MCF 10A (cell line): ENCODE measurements around the gene DSCAML1. TPM values are rescaled to one million over a fixed set of nuclear protein-coding genes. Genes with fewer than 3 reads are reported as not detected.

Experiments used
- BruUV-seq: library from RNA; stranded (reverse); fragments of 400-500 nt; replicated peaks from 2 replicates; lab custom pipeline; 2021; lab: Mats Ljungman, UMichigan
- CTCF ChIA-PET: fragments of 300-600 bp; sonication (Branson Sonifier 250); formaldehyde crosslinking; extraction: SDS; loops from one replicate; lab custom pipeline; 2021; ENCODE audit warnings: antibody characterized with exemption, inconsistent platforms; lab: Yijun Ruan, JAX
- POLR2A ChIA-PET: fragments of 300-600, 350-650 bp; sonication (Branson Sonifier 250); formaldehyde crosslinking; extraction: SDS; loops from one replicate; lab custom pipeline; 2020; ENCODE audit warnings: antibody characterized with exemption, inconsistent platforms; lab: Yijun Ruan, JAX
- DNase-seq: peaks from one replicate; pipeline ENCODE4 v3.0.0-alpha.2; 2018; ENCODE audit not compliant: unreplicated experiment
- H3K27ac Mint-ChIP-seq: one replicate; pipeline ENCODE4 v1.8.0; 2022; ENCODE audit warnings: mild to moderate bottlenecking, low read depth, mixed read lengths; ENCODE audit not compliant: unreplicated experiment
- H3K27me3 Mint-ChIP-seq: one replicate; pipeline ENCODE4 v1.8.0; 2022; ENCODE audit warnings: mixed read lengths; ENCODE audit not compliant: insufficient read depth, unreplicated experiment
- H3K36me3 Mint-ChIP-seq: one replicate; pipeline ENCODE4 v1.8.0; 2022; ENCODE audit warnings: mild to moderate bottlenecking, moderate library complexity, mixed read lengths; ENCODE audit not compliant: insufficient read depth, unreplicated experiment
- H3K4me1 Mint-ChIP-seq: one replicate; pipeline ENCODE4 v1.8.0; 2022; ENCODE audit warnings: mixed read lengths; ENCODE audit not compliant: insufficient read depth, unreplicated experiment
- H3K4me3 Mint-ChIP-seq: one replicate; pipeline ENCODE4 v1.8.0; 2022; ENCODE audit warnings: mild to moderate bottlenecking, moderate library complexity, mixed read lengths; ENCODE audit not compliant: unreplicated experiment
- H3K9me3 Mint-ChIP-seq: one replicate; pipeline ENCODE4 v1.8.0; 2022; ENCODE audit warnings: mixed read lengths; ENCODE audit not compliant: unreplicated experiment
- CTCF ChIP-seq: fragments of 200-600 bp; IDR thresholded peaks from one replicate; pipeline ENCODE4 v1.8.0; 2022; ENCODE audit warnings: antibody characterized with exemption, mild to moderate bottlenecking; ENCODE audit not compliant: unreplicated experiment
- intact Hi-C: fragments of 100-400 bp; cut with micrococcal nuclease; formaldehyde crosslinking; loops from 2 replicates; pipeline ENCODE4 v1.14.1; 2022
- total RNA-seq: library from RNA; stranded (reverse); gene quantifications from 2 replicates; pipeline ENCODE4 v1.2.3, GENCODE V29; 2022

DSCAML1 gene
- total RNA-seq, 1 experiment from 2014 or later: not detected

GRCh38 chr11:117385906-117386305 lies 411.1 kb downstream of the DSCAML1 start:
- no peak for DNase-seq
- H3K27ac Mint-ChIP-seq: no peak overlapping the region
- H3K4me3 Mint-ChIP-seq: no peak overlapping the region
- no TSS peak for BruUV-seq
- CTCF ChIA-PET: interaction anchor here (1.1 to 2.1 kb wide), 2 partner anchors 40 to 422 kb away, joined by 3 to 6 read pairs; no protein-coding TSS in a partner anchor
- POLR2A ChIA-PET: no interaction called here
- no peaks in the 10 kb centered on the region for H3K9me3 Mint-ChIP-seq
- H3K4me1 Mint-ChIP-seq: peaks cover 11% of the 10 kb centered on the region
- H3K27me3 Mint-ChIP-seq: no peaks in the 10 kb centered on the region
- intact Hi-C loops: loop anchor here (10.0 kb wide), 1 partner anchor 151 kb away; the partner anchor contains the start of genes PCSK7 and RNF214
- peaks cover 66% of the 10 kb centered on the region for H3K36me3 Mint-ChIP-seq
- no peak for TF ChIP-seq CTCF

- DNase-seq: no peak
- no TSS peak for BruUV-seq
- Mint-ChIP-seq H3K4me3 (no peak overlapping the region), H3K9me3 (no peaks in the 10 kb centered on the region), H3K36me3 (peaks cover 62% of the 10 kb centered on the region), H3K27me3 (no peaks in the 10 kb centered on the region), H3K27ac (no peak overlapping the region), H3K4me1 (peaks cover 11% of the 10 kb centered on the region)
- POLR2A ChIA-PET: no interaction called here
- CTCF ChIA-PET: interaction anchor here (2.1 kb wide), 1 partner anchor 422 kb away, joined by 6 read pairs; no protein-coding TSS in a partner anchor
- intact Hi-C loops: loop anchor here (10.0 kb wide), 1 partner anchor 151 kb away; the partner anchor contains the start of genes PCSK7 and RNF214
- TF ChIP-seq CTCF: no peak
Measured at GRCh38 chr11:117385471-117385870, 411.5 kb downstream of the DSCAML1 start.

GRCh38 chr11:117384045-117384444 lies 413.0 kb downstream of the DSCAML1 start:
- BruUV-seq: no TSS peak
- H3K9me3 Mint-ChIP-seq: no peaks in the 10 kb centered on the region
- peaks cover 5% of the 10 kb centered on the region for H3K4me1 Mint-ChIP-seq
- peak; percentile 49 for DNase-seq
- TF ChIP-seq CTCF: no peak
- H3K36me3 Mint-ChIP-seq: peaks cover 47% of the 10 kb centered on the region
- no peak overlapping the region for H3K4me3 Mint-ChIP-seq
- no peak overlapping the region for H3K27ac Mint-ChIP-seq
- intact Hi-C loops: loop anchor here (10.0 kb wide), 1 partner anchor 149 kb away; the partner anchor contains the start of genes PCSK7 and RNF214
- CTCF ChIA-PET: interaction anchor here (1.2 to 1.3 kb wide), 2 partner anchors 9 to 12 kb away, joined by 3 read pairs; no protein-coding TSS in a partner anchor
- H3K27me3 Mint-ChIP-seq: no peaks in the 10 kb centered on the region
- POLR2A ChIA-PET: no interaction called here

- ChIA-PET CTCF (interaction anchor here (0.6 to 0.7 kb wide), 2 partner anchors 44 to 99 kb away, joined by 3 read pairs; no protein-coding TSS in a partner anchor), POLR2A (no interaction called here)
- no peak overlapping the region for H3K27ac Mint-ChIP-seq
- no peak for DNase-seq
- H3K9me3 Mint-ChIP-seq: no peaks in the 10 kb centered on the region
- H3K4me1 Mint-ChIP-seq: peaks cover 5% of the 10 kb centered on the region
- no peaks in the 10 kb centered on the region for H3K27me3 Mint-ChIP-seq
- H3K36me3 Mint-ChIP-seq: peaks cover 37% of the 10 kb centered on the region
- TF ChIP-seq CTCF: no peak
- no TSS peak for BruUV-seq
- H3K4me3 Mint-ChIP-seq: no peak overlapping the region
- intact Hi-C loops: loop anchor here (10.0 kb wide), 1 partner anchor 148 kb away; the partner anchor contains the start of genes PCSK7 and RNF214
Measured at GRCh38 chr11:117382746-117383145, 414.3 kb downstream of the DSCAML1 start.
